ENCODE results near the gene TXNDC12.
"Not testable (repeated sequence)": the region's sequence is repeated elsewhere in the genome, so short reads cannot be mapped to it uniquely, and the experiment has no call there.

DNA sequence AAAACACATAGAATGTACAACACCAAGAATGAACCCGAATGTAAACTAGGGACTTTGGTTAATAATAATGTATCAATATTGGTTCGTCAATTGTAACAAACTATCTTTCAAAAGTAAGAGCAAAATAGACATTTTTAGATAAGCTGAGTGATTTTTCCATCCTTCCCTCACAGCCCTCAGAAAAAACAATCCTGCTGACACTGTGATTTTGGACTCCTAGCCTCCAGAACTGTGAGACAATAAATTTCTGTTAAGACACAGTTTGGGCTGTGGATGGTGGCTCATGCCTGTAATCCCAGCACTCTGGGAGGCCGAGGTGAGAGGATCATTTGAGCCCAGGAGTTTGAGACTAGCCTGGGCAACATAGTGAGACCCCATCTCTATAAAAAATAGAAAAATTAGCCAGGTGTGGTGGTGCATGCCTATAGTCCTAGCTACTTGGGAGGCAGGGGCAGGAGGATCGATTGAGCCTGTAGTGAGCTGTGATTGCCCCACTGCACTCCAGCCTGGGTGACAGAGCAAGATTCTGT, 9.3 kb downstream of the TXNDC12 start:
- TF ChIP-seq, protein P1, sequence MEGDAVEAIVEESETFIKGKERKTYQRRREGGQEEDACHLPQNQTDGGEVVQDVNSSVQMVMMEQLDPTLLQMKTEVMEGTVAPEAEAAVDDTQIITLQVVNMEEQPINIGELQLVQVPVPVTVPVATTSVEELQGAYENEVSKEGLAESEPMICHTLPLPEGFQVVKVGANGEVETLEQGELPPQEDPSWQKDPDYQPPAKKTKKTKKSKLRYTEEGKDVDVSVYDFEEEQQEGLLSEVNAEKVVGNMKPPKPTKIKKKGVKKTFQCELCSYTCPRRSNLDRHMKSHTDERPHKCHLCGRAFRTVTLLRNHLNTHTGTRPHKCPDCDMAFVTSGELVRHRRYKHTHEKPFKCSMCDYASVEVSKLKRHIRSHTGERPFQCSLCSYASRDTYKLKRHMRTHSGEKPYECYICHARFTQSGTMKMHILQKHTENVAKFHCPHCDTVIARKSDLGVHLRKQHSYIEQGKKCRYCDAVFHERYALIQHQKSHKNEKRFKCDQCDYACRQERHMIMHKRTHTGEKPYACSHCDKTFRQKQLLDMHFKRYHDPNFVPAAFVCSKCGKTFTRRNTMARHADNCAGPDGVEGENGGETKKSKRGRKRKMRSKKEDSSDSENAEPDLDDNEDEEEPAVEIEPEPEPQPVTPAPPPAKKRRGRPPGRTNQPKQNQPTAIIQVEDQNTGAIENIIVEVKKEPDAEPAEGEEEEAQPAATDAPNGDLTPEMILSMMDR (IDR thresholded peaks at IDR 0.05), result not testable (repeated sequence)
- not testable (repeated sequence) for TF ChIP-seq POLR2A (IDR thresholded peaks at IDR 0.05)

Data from right lobe of liver (tissue), 4 donors.